Stimulated activated CD4-positive, alpha-beta T cell treated with anti-CD3 and anti-CD28 coated beads, Interleukin-2, amount 100 ng/mL, for 24 hours (primary cell): ENCODE measurements around the gene DKKL1.
A peak's percentile ranks its signal among the peaks of the same experiment; 100 is the strongest.
"Not testable (repeated sequence)": the region's sequence is repeated elsewhere in the genome, so short reads cannot be mapped to it uniquely, and the experiment has no call there.

ENCODE experiments used
- DNase-seq, 2 donors: peaks; one replicate each; pipeline ENCODE4 v3.0.0-alpha.2; 2020

Gene DKKL1

GRCh38 chr19:49363268-49364082 is at the start of gene DKKL1:
TSS of gene DKKL1 (plus strand) at chr19:49363877. CDS start at chr19:49363999, 122 bp downstream.
- DNase-seq: peak; percentile 70 to 87

GRCh38 chr19:49315111-49315510 is 48.6 kb upstream of the DKKL1 start:
- DNase-seq: no peak

- DNase-seq: no peak
Observed at GRCh38 chr19:49316284-49316683, 47.4 kb upstream of the DKKL1 start.

DNA sequence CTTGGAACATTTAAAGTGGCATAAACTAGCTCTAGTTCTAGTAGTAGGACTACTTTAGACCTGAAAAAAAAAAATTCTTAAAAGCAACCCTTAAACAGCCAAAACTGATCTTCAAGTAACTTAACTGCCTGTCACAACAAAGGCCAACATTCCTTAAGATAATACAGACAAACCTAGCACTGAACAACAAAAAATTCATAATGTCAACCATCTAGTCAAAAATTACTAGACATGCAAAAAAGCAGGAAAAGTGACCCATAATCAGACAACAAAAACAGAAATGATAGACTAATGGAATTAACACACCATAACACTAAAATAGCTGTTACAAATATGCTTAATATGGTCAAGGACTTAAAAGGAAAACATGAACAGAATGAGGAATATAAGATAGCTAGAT is 45.4 kb upstream of the DKKL1 start:
- no peak for DNase-seq

DNA sequence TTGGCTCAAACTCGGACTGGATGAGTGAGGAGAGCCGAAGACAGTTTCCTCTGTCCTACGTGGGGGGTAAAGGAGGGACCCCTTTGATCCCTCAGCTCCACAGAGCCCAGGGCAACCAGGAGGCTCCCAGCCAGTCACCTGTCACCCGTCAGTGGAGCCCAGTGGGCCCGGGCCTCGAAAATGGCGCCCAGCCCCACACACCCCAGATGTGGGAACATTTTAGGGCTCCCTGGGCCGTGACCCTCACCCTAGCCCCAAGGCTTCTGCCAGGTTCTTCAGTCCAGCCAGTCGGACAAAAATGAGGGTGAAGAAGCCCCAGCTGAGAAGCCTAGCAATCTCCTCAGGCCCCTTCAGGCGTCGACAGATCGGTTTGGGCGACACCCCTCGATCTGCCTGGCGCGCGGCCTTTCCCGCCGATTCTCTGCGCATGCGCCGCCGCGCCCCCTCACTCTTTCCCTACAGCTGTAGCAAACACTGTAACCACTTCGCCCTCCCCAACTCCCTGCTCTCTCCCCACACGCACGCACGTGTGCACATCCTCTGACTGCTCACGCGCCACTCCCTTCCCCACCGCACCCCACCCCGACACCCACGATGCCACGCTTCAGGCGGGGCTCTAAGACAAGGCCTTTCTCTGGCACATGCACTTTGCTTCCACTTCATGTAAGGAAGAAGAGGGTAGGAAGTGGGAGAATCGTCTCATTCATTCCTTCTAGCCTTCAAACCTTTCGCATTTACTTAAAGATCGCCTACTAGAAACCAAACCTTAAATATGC is 38.7 kb upstream of the DKKL1 start, which contains the start of gene SLC6A16:
Gene SLC6A16, minus strand, starts transcription at position 391 of the 776 bp plus-strand sequence. CDS start 13,844 bp downstream, outside the sequence.
- no peak for DNase-seq

GRCh38 chr19:49325756-49326155 is 37.9 kb upstream of the DKKL1 start:
- not testable (repeated sequence) for DNase-seq

DNA sequence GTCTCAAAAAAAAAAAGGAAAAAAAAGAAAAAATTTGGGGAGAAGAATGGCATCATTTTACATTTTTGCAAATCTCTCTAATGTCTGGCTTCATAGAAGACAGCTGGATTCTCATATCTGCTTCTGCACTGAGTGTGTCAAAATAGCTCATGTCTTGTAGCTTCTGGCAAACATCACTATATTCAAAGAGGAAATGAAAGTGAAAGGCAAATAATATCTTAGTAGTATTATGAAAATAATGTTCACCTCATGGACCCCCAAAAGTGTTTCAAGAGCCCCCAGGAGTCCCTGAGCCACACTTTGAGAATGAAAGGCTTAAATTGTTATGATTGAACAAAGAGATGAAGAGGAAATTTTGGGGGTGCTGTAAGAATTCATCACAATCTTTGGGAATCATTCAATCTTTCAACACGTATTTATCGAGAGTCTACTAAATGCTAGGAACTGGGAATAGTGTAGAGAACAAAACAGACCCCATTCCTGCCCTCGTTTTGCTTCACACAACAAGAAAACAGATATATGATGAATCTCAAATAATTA is 37.4 kb upstream of the DKKL1 start:
- no peak for DNase-seq

- DNase-seq: peak; percentile 53 to 61
Observed at GRCh38 chr19:49327878-49328544, 35.7 kb upstream of the DKKL1 start.

- DNase-seq: no peak
Observed at GRCh38 chr19:49328741-49329140, 34.9 kb upstream of the DKKL1 start.

DNA sequence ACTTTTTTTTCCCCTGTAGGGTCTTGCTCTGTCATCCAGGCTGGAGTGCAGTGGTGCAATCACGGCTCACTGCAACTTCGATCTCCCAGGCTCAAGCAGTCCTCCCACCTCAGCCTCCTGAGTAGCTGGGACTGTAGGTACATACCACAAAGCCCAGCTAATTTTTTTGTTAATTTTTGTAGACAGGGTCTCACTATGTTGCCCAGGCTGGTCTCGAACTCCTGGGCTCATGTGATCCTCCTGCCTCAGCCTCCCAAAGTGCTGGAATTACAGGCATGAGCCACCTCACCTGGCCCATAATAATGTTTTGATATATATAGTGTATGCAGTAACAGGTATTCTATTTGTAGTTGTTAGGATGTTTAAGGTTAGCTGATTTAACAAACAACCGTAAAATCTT is 32.5 kb upstream of the DKKL1 start:
- not testable (repeated sequence) for DNase-seq

DNA sequence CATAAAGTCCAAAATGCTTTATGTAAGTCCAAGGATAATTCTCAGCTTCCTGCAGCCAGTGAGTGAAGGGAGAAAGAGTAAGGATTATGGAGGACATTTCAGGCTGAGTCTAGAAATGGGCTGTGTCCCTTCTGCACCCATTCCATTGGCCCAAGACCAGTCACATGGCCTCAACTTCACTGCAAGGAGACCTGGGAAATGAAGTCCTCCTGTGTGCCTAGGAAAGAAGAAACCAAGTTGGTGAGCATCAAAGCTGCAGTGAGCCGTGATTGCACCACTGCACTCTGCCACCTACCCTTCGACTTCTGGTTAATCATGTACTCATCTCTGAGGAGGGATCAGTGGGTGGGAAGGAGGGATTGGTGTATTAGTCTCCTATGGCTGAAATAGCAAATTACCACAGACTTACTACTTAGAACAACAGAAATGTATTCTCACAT is 32.0 kb upstream of the DKKL1 start:
- peak; percentile 53 to 59 for DNase-seq

DNA sequence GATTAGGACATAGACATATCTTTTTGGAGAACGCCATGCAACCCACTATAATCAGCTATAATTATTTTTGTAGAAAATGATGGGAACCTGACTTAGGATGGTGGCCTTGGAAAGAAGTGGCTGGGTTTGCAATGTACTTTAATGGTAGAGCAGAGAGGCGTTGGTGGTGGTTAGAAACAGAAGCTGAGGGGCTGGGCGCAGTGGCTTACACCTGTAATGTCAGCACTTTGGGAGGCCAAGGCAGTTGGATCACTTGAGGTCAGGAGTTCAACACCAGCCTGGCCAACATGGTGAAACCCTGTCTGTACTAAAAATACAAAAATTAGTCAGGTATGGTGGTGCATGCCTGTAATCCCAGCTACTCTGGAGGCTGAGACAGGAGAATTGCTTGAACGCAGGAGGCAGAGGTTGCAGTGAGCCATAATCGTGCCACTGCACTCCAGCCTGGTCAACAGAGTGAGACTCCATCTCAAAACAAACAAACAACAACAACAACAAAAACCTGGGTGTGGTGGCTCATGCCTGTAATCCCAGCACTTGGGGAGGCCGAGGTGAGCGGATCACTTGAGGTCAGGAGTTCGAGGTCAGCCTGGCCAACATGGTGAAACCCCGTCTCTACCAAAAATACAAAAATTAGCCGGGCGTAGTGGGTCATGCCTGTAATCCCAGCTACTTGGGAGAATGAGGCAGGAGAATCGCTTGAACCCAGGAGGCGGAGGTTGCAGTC is 30.8 kb upstream of the DKKL1 start:
- DNase-seq: not testable (repeated sequence)

DNA sequence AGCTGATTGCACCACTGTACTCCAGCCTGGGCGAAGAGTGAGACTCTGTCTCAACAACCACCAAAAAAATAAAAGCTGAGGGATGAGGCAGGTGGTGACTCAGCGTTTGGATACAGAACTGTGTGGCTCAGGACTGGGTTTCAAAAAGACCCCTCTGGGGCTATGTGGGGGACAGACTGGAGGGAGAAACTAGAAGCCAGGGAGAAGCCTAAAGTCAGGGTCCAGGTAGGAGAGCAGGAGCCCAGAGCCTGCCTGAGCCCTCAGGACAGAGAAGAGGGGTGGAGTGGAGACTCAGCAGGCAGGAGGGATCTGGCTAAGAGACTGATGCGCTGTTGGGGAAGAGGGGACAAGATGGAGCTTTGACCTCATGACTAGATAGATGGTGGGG is 30.3 kb upstream of the DKKL1 start:
- peak in 1 of 2 donors; percentile 19 for DNase-seq

DNA sequence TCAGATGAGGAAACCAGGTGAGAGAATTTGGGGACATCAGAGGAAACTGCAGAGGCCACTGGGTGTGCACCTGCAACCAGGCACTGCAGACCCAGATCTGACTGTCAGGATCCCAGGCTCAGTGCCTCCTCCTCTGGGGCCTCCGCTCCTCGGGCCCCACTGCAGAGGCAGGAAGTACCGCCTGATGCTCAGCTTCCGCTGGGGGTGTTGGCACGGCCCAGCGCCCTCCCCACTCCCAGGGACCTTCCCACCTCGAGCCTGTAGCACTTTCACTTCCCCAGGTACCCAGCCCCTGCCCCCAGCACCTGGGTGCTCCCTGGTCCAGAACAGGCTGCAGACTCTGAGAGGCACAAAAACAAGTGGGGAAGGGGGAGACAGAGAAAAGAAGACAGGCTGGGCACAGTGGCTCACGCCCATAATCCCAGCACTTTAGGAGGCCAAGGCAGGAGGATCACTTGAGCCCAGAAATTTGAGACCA is 29.8 kb upstream of the DKKL1 start:
- DNase-seq: peak; percentile 66 to 73

DNA sequence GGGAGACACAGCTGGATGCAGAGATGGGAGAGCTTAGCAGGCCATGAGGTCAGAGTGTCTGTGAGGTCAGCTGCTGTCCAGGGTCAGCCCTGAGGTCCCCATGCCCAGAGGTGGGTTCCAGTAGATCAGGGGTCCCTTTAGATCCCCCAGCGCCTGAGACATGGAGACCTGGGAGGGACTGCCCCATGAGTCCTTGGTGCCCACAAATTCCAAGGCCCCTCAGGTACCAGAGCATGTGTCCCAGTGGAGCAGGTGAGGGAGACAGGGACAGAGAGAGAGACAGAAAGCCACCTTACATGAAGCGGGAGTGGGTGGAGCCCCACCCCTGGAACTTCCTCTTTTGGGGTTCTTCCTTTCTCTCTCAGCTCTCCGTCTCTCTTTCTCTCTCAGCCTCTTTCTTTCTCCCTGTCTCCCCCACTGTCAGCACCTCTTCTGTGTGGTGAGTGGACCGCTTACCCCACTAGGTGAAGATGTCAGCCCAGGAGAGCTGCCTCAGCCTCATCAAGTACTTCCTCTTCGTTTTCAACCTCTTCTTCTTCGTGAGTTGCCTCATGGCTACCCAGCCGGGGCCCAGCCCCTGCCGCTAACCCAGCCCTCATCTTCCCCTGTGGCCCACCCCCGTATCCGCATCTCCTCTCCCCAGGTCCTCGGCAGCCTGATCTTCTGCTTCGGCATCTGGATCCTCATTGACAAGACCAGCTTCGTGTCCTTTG is 28.4 kb upstream of the DKKL1 start, which contains the start of gene CD37:
Gene CD37, plus strand, starts transcription at position 336 of the 713 bp plus-strand sequence. Its CDS starts 135 bp downstream, at position 471.
- peak; percentile 55 to 61 for DNase-seq

DNA sequence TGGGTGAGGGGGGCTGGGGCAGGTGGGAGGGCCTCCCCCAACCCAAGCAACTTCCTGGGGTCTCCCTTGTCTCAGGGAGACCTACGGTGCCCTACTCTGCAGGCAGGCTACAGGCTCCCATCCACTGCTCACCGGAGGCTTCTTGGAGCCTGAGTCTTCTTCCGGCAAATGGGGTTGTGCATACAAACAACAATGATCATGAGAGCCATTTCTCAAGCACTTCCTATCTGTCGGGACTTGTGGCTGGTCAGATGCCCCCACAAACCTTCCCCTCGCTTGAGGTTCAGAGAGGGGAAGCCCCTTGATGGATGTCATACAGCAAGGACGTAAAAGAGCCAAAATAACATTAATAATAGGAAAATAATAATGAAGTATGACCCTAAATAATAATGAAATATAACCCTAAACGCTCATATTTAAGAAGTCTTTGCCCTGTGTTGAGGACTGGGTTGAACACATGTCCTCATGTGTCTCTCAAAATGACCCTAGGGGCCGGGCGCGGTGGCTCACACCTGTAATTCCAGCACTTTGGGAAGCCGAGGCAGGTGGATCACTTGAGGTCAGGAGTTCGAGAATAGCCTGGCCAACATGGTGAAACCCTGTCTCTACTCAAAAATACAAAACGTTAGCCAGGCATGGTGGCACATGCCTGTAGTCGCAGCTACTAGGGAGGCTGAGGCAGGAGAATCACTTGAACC is 27.7 kb upstream of the DKKL1 start:
- DNase-seq: no peak

- DNase-seq: peak in 1 of 2 donors; percentile 14
Observed at GRCh38 chr19:49336482-49337266, 27.0 kb upstream of the DKKL1 start.

GRCh38 chr19:49337267-49338022 is 26.2 kb upstream of the DKKL1 start:
- DNase-seq: peak in 1 of 2 donors; percentile 11
